SK-N-SH (cell line): ENCODE measurements around the gene CPS1. TPM values are rescaled to one million over a fixed set of nuclear protein-coding genes. Genes with fewer than 3 reads are reported as not detected.

ENCODE experiments used
- CTCF ChIA-PET: fragments of 300-600, 350-600 bp; formaldehyde crosslinking; extraction: SDS; loops from one replicate; lab custom pipeline; 2021; lab: Yijun Ruan, JAX
- POLR2A ChIA-PET: fragments of 350-600 bp; sonication (Branson Sonifier 250); formaldehyde crosslinking; extraction: SDS; loops from one replicate; lab custom pipeline; 2020; ENCODE audit warnings: antibody characterized with exemption, inconsistent platforms; lab: Yijun Ruan, JAX
- DNase-seq: peaks from one replicate; pipeline ENCODE4 v3.0.0; 2012
- H2AFZ ChIP-seq: fragments of 200-600 bp; sonication (generic); 2 replicates; pipeline ENCODE4 v1.8.1; 2016; ENCODE audit warnings: antibody characterized with exemption, mild to moderate bottlenecking, low read depth
- H3F3A ChIP-seq: fragments of 200-600 bp; sonication (generic); replicated peaks from 2 replicates; pipeline ENCODE3; 2016; ENCODE audit warnings: antibody characterized with exemption, mild to moderate bottlenecking; ENCODE audit not compliant: insufficient read depth
- H3K27ac ChIP-seq, 2 experiments: fragments of 200-500 bp in 1 of 2; fragments of 200-600 bp in 1 of 2; sonication (Bioruptor generic) in 1 of 2; sonication (generic), shearing (Covaris generic) in 1 of 2; 2 replicates each; pipeline versions ENCODE4 v1.5.1 to v1.6.1; 2014 to 2016; ENCODE audit warnings: low read depth in 2 of 2, inconsistent platforms in 1 of 2, low read length in 1 of 2, mild to moderate bottlenecking in 1 of 2, mixed read lengths in 1 of 2
- H3K27me3 ChIP-seq: fragments of 200-600 bp; sonication (generic), shearing (Covaris generic); 2 replicates; pipeline ENCODE4 v1.6.1; 2016; ENCODE audit warnings: mixed run types; ENCODE audit not compliant: insufficient read depth
- H3K36me3 ChIP-seq, 2 experiments: fragments of 200-500 bp in 1 of 2; fragments of 200-600 bp in 1 of 2; sonication (Bioruptor generic) in 1 of 2; sonication (generic) in 1 of 2; replicated peaks in 1 of 2; 2 replicates each; pipeline versions ENCODE3 to v1.5.1; 2014 to 2016; ENCODE audit warnings: low read length in 1 of 2, mild to moderate bottlenecking in 1 of 2; ENCODE audit not compliant: insufficient read depth in 2 of 2, control insufficient read depth in 1 of 2
- H3K4me1 ChIP-seq, 2 experiments: fragments of 200-500 bp in 1 of 2; fragments of 200-600 bp in 1 of 2; sonication (Bioruptor generic) in 1 of 2; sonication (generic), shearing (Covaris generic) in 1 of 2; 2 replicates each; pipeline versions ENCODE4 v1.5.1 to v1.6.1; 2014 to 2016; ENCODE audit warnings: low read depth in 1 of 2, low read length in 1 of 2, mixed run types in 1 of 2; ENCODE audit not compliant: insufficient read depth in 2 of 2, control insufficient read depth in 1 of 2
- H3K4me2 ChIP-seq: fragments of 200-600 bp; sonication (generic), shearing (Covaris generic); 2 replicates; pipeline ENCODE4 v1.6.1; 2017; ENCODE audit warnings: mixed run types
- H3K4me3 ChIP-seq, 2 experiments: fragments of 200-500 bp in 1 of 2; fragments of 200-600 bp in 1 of 2; sonication (Bioruptor generic) in 1 of 2; sonication (generic), shearing (Covaris generic) in 1 of 2; 2 replicates each; pipeline versions ENCODE4 v1.5.1 to v1.8.1; 2014 to 2016; ENCODE audit warnings: low read depth in 2 of 2, inconsistent platforms in 1 of 2, low read length in 1 of 2, mild to moderate bottlenecking in 1 of 2, mixed read lengths in 1 of 2, moderate library complexity in 1 of 2
- H3K79me2 ChIP-seq: fragments of 200-600 bp; sonication (generic); 2 replicates; pipeline ENCODE4 v1.8.1; 2017; ENCODE audit warnings: mild to moderate bottlenecking; ENCODE audit not compliant: insufficient read depth
- H3K9ac ChIP-seq: fragments of 200-600 bp; sonication (generic); 2 replicates; pipeline ENCODE4 v1.6.1; 2017; ENCODE audit warnings: mixed run types
- H3K9me2 ChIP-seq: fragments of 200-600 bp; sonication (generic); 2 replicates; pipeline ENCODE4 v1.6.1; 2017; ENCODE audit warnings: mixed run types
- H3K9me3 ChIP-seq: fragments of 200-600 bp; sonication (generic); 2 replicates; pipeline ENCODE4 v1.6.1; 2017; ENCODE audit warnings: mixed run types, mild to moderate bottlenecking, moderate library complexity
- H4K20me1 ChIP-seq: fragments of 200-600 bp; sonication (generic); 2 replicates; pipeline ENCODE4 v1.6.1; 2017; ENCODE audit warnings: mild to moderate bottlenecking, mixed run types; ENCODE audit not compliant: insufficient read depth
- CHD2 ChIP-seq: fragments of 150-350 bp; IDR thresholded peaks from 2 replicates; pipeline ENCODE4 v1.6.1; 2018; ENCODE audit warnings: low read length; ENCODE audit not compliant: partially characterized antibody
- ELF1 ChIP-seq: IDR thresholded peaks from 2 replicates; pipeline ENCODE4 v1.4.0; 2012
- EP300 ChIP-seq, 2 experiments: IDR thresholded peaks; 2 replicates each; pipeline versions ENCODE4 v1.4.0 to v1.6.1; 2012; ENCODE audit warnings: borderline replicate concordance in 1 of 2, low read depth in 1 of 2, low read length in 1 of 2
- EZH2phosphoT487 ChIP-seq: fragments of 200-600 bp; sonication (generic); IDR thresholded peaks from 2 replicates; pipeline ENCODE4 v1.6.1; 2017; ENCODE audit warnings: low read depth, mixed run types, mild to moderate bottlenecking, antibody characterized with exemption, moderate library complexity, borderline replicate concordance
- FOSL2 ChIP-seq: IDR thresholded peaks from 2 replicates; pipeline ENCODE4 v1.4.0; 2012; ENCODE audit warnings: low read depth, mild to moderate bottlenecking, moderate library complexity, borderline replicate concordance
- FOXJ3 ChIP-seq: sonication (generic); formaldehyde crosslinking; IDR thresholded peaks from 2 replicates; pipeline ENCODE4 v1.5.1; 2020; ENCODE audit warnings: mild to moderate bottlenecking, missing genetic modification reagents
- GATA2 ChIP-seq: sonication (generic); formaldehyde crosslinking; IDR thresholded peaks from 2 replicates; pipeline ENCODE4 v1.5.0; 2020; ENCODE audit warnings: mild to moderate bottlenecking, missing genetic modification reagents
- MEF2A ChIP-seq: IDR thresholded peaks from 2 replicates; pipeline ENCODE4 v1.4.0; 2012; ENCODE audit warnings: low read depth, borderline replicate concordance
- MXI1 ChIP-seq: IDR thresholded peaks from 2 replicates; pipeline ENCODE4 v1.6.1; 2012; ENCODE audit warnings: mild to moderate bottlenecking, low read depth, low read length, improper control_type of control experiment
- NFIC ChIP-seq: IDR thresholded peaks from 2 replicates; pipeline ENCODE4 v1.4.0; 2012; ENCODE audit warnings: borderline replicate concordance
- PBX3 ChIP-seq: IDR thresholded peaks from 2 replicates; pipeline ENCODE4; 2012
- RCOR1 ChIP-seq: fragments of 150-350 bp; IDR thresholded peaks from 2 replicates; pipeline ENCODE4 v1.6.1; 2017; ENCODE audit warnings: antibody characterized with exemption, low read length
- RXRA ChIP-seq: IDR thresholded peaks from 2 replicates; pipeline ENCODE4 v1.4.0; 2012; ENCODE audit warnings: low read depth, mild to moderate bottlenecking, borderline replicate concordance
- SMC3 ChIP-seq: IDR thresholded peaks from 2 replicates; pipeline ENCODE4 v1.6.1; 2012; ENCODE audit warnings: low read depth, low read length, improper control_type of control experiment
- TAF1 ChIP-seq: IDR thresholded peaks from 2 replicates; pipeline ENCODE4 v1.6.1; 2012; ENCODE audit warnings: low read depth, mild to moderate bottlenecking, low read length, moderate library complexity, borderline replicate concordance
- TEAD4 ChIP-seq: IDR thresholded peaks from 2 replicates; pipeline ENCODE4 v1.4.0; 2012; ENCODE audit warnings: mild to moderate bottlenecking, borderline replicate concordance; ENCODE audit not compliant: insufficient read depth
- YY1 ChIP-seq: IDR thresholded peaks from 2 replicates; pipeline ENCODE4 v1.4.0; 2012; ENCODE audit warnings: low read depth, mild to moderate bottlenecking
- WGBS: methylation state at CpG from one replicate; pipeline ENCODE4 v1.1.6; 2017; ENCODE audit warnings: low lambda C conversion rate; 5-methylcytosine and 5-hydroxymethylcytosine counted together
- polyA plus RNA-seq, 3 experiments: library from polyadenylated mRNA; depleted of rRNA; stranded (reverse); fragments of >200 nt; gene quantifications; 2 replicates each; pipeline ENCODE4 v1.2.3, GENCODE V29; 2012
- TF ChIP-seq, protein P1 (sequence below): fragments of 150-350 bp; IDR thresholded peaks from 2 replicates; pipeline ENCODE4 v1.6.1; 2016; ENCODE audit warnings: mild to moderate bottlenecking, low read depth, low read length
- TF ChIP-seq, protein P2 (sequence below): IDR thresholded peaks from 2 replicates; pipeline ENCODE4 v1.6.1; 2012; ENCODE audit warnings: mild to moderate bottlenecking, low read depth, low read length, moderate library complexity
- TF ChIP-seq, protein P3 (sequence below): fragments of 150-350 bp; IDR thresholded peaks from 2 replicates; pipeline ENCODE4 v1.6.1; 2017; ENCODE audit warnings: antibody characterized with exemption, low read length, low read depth, borderline replicate concordance

The CPS1 gene
- polyA plus RNA-seq, 1 of the 3 experiments (the other 2 are of a cell fraction) = 9.2 TPM

GRCh38 chr2:210722092-210722491 lies 165.7 kb downstream of the CPS1 start:
- H3K9me3 ChIP-seq = no peaks in the 10 kb centered on the region

GRCh38 chr2:210727549-210727948 lies 171.2 kb downstream of the CPS1 start:
- Histone ChIP-seq H3K9me3 (no peaks in the 10 kb centered on the region), H3K4me2 (no peak overlapping the region), H3F3A (no peaks in the 10 kb centered on the region), H3K27me3 (no peaks in the 10 kb centered on the region), H3K4me1 (no peaks in the 10 kb centered on the region), H3K9me2 (no peaks in the 10 kb centered on the region), H3K79me2 (no peaks in the 10 kb centered on the region), H3K9ac (no peak overlapping the region), H2AFZ (no peak overlapping the region), H3K36me3 (no peaks in the 10 kb centered on the region), H3K4me3 (no peak overlapping the region), H3K27ac (no peak overlapping the region), H4K20me1 (no peaks in the 10 kb centered on the region)
- POLR2A ChIA-PET = no interaction called here
- CTCF ChIA-PET = interaction anchor here (0.8 kb wide), 1 partner anchor 64 kb away, joined by 3 read pairs; no protein-coding TSS in a partner anchor
- no peak for DNase-seq
- TF ChIP-seq SMC3 = no peak
- TF ChIP-seq FOSL2 = no peak
- no peak for TF ChIP-seq EZH2phosphoT487
- TF ChIP-seq, protein P1, sequence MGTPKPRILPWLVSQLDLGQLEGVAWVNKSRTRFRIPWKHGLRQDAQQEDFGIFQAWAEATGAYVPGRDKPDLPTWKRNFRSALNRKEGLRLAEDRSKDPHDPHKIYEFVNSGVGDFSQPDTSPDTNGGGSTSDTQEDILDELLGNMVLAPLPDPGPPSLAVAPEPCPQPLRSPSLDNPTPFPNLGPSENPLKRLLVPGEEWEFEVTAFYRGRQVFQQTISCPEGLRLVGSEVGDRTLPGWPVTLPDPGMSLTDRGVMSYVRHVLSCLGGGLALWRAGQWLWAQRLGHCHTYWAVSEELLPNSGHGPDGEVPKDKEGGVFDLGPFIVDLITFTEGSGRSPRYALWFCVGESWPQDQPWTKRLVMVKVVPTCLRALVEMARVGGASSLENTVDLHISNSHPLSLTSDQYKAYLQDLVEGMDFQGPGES = no peak
- TF ChIP-seq, protein P2, sequence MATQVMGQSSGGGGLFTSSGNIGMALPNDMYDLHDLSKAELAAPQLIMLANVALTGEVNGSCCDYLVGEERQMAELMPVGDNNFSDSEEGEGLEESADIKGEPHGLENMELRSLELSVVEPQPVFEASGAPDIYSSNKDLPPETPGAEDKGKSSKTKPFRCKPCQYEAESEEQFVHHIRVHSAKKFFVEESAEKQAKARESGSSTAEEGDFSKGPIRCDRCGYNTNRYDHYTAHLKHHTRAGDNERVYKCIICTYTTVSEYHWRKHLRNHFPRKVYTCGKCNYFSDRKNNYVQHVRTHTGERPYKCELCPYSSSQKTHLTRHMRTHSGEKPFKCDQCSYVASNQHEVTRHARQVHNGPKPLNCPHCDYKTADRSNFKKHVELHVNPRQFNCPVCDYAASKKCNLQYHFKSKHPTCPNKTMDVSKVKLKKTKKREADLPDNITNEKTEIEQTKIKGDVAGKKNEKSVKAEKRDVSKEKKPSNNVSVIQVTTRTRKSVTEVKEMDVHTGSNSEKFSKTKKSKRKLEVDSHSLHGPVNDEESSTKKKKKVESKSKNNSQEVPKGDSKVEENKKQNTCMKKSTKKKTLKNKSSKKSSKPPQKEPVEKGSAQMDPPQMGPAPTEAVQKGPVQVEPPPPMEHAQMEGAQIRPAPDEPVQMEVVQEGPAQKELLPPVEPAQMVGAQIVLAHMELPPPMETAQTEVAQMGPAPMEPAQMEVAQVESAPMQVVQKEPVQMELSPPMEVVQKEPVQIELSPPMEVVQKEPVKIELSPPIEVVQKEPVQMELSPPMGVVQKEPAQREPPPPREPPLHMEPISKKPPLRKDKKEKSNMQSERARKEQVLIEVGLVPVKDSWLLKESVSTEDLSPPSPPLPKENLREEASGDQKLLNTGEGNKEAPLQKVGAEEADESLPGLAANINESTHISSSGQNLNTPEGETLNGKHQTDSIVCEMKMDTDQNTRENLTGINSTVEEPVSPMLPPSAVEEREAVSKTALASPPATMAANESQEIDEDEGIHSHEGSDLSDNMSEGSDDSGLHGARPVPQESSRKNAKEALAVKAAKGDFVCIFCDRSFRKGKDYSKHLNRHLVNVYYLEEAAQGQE = no peak
- TF ChIP-seq, protein P3, sequence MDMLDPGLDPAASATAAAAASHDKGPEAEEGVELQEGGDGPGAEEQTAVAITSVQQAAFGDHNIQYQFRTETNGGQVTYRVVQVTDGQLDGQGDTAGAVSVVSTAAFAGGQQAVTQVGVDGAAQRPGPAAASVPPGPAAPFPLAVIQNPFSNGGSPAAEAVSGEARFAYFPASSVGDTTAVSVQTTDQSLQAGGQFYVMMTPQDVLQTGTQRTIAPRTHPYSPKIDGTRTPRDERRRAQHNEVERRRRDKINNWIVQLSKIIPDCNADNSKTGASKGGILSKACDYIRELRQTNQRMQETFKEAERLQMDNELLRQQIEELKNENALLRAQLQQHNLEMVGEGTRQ = no peak
- no peak for TF ChIP-seq RCOR1

More at GRCh38 chr2:210722092-210722491, 165.7 kb downstream of the CPS1 start:
- Histone ChIP-seq H3K4me1 (no peaks in the 10 kb centered on the region; a peak in 2 of 4 replicates), H3K4me3 (no peak overlapping the region)
- TF ChIP-seq ELF1 (no peak), EP300 (IDR thresholded peaks at IDR 0.05; ENCODE audit: borderline replicate concordance in 1 of 2, low read depth in 1 of 2, low read length in 1 of 2) (no peak), RXRA (no peak), YY1 (no peak), NFIC (no peak), TEAD4 (no peak), MEF2A (no peak), TAF1 (no peak), MXI1 (no peak), GATA2 (no peak), FOXJ3 (CRISPR knock-in tag) (no peak), PBX3 (no peak), FOSL2 (no peak), CHD2 (no peak)
- TF ChIP-seq, protein P1 = no peak
- TF ChIP-seq, protein P3 = no peak
- TF ChIP-seq, all 33 proteins: peak for 0
- Histone ChIP-seq H3F3A (no peaks in the 10 kb centered on the region), H3K27me3 (no peaks in the 10 kb centered on the region), H3K36me3 (no peaks in the 10 kb centered on the region), H3K4me2 (no peak overlapping the region), H3K27ac (no peak overlapping the region), H2AFZ (no peak overlapping the region), H3K9ac (no peak overlapping the region), H4K20me1 (no peaks in the 10 kb centered on the region), H3K79me2 (no peaks in the 10 kb centered on the region), H3K9me2 (no peaks in the 10 kb centered on the region)
- ChIA-PET POLR2A (no interaction called here), CTCF (no interaction called here)
- WGBS = 75% methylated on average over 3 of the region's 3 CpGs
- no peak for DNase-seq
